Measurements from ENCODE around the gene CD320.
"Not testable (repeated sequence)": the region's sequence is repeated elsewhere in the genome, so short reads cannot be mapped to it uniquely, and the experiment has no call there.

Gene CD320

GRCh38 chr19:8305798-8306197 lies 2.4 kb downstream of the CD320 start:
- Histone ChIP-seq H3K4me1 (ENCODE audit: control insufficient read depth in 1 of 2, insufficient read depth in 1 of 2, low read depth in 1 of 2, low read length in 1 of 2) (peaks cover 12 to 13% of the 10 kb centered on the region in 2 experiments), H3K4me3 (ENCODE audit: low read depth in 1 of 2, low read length in 1 of 2) (no peak overlapping the region), H3K9me3 (no peaks in the 10 kb centered on the region), H3K36me3 (peaks cover 22% of the 10 kb centered on the region), H3K27me3 (peaks cover 16% of the 10 kb centered on the region), H3K27ac (no peak overlapping the region)
- TF ChIP-seq CTCF (IDR thresholded peaks at IDR 0.05): no peak

DNA sequence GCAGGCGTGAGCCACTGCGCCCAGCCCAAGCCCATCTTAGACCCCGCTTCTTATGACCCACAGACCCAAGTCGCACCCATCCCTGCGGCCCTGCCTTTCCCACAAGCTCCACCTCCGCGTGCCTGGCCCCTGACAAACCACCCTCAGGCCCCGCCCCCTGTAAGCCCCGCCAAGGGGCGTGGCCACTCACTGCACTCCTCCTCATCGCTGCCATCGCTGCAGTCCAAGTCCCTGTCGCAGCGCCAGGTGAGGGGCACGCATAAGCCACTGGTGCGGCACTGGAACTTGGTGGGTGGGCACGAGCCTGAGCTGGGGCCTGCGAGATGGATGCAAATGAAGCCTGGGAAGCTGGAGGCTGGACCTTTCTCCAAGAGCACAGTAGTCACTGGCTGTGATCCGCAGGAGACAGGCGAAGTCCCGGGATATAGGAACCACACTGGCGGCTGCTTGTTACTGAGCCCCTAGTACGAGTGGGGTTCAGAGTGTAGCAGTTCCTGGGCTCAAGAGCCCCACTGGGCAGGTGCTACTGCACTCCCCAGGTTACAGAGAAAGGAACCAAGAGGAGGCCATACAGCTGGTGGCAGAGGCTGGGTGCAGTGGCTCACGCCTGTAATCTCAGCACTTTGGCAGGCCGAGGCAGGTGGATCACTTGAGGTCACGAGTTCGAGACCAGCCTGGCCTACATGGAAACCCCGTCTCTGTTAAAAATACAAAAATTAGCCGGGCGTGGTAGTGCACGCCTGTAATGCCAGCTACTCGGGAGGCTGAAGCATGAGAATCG lies 3.1 kb downstream of the CD320 start:
- TF ChIP-seq CTCF (IDR thresholded peaks at IDR 0.05): no peak
- H3K9me3 ChIP-seq: no peaks in the 10 kb centered on the region
- H3K4me1 ChIP-seq (ENCODE audit: control insufficient read depth in 1 of 2, insufficient read depth in 1 of 2, low read depth in 1 of 2, low read length in 1 of 2): peaks cover 12 to 13% of the 10 kb centered on the region in 2 experiments
- H3K27ac ChIP-seq: no peak overlapping the region
- H3K27me3 ChIP-seq: peaks cover 16% of the 10 kb centered on the region
- H3K36me3 ChIP-seq: peaks cover 15% of the 10 kb centered on the region
- H3K4me3 ChIP-seq (ENCODE audit: low read depth in 1 of 2, low read length in 1 of 2): no peak overlapping the region

- Histone ChIP-seq H3K4me1 (ENCODE audit: control insufficient read depth in 1 of 2, insufficient read depth in 1 of 2, low read depth in 1 of 2, low read length in 1 of 2) (peaks cover under 1 to 2% of the 10 kb centered on the region in 2 experiments), H3K27me3 (peaks cover 8% of the 10 kb centered on the region), H3K27ac (no peak overlapping the region), H3K4me3 (ENCODE audit: low read depth in 1 of 2, low read length in 1 of 2) (no peak overlapping the region), H3K36me3 (no peaks in the 10 kb centered on the region), H3K9me3 (no peaks in the 10 kb centered on the region)
- no peak for TF ChIP-seq CTCF (IDR thresholded peaks at IDR 0.05)
Measured at GRCh38 chr19:8302734-8303133, 5.4 kb downstream of the CD320 start.

DNA sequence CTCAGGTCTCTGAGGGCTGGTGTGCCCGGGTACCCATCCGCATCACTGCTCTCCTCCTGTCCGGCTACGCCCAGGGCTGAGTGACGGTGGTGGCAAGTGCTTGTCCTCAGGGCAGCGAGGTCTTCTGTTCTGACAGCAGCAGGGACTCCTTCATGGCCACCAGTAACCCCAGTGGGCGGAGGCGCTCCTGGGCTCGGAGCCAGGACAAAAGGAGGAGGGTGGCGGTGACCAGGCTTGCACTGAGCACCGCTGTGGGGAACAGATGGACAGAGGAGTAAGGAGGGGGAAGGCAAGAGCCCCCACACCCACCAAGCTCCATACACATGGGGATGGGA lies 5.8 kb downstream of the CD320 start:
- H3K27me3 ChIP-seq: peaks cover 4% of the 10 kb centered on the region
- H3K4me3 ChIP-seq (ENCODE audit: low read depth in 1 of 2, low read length in 1 of 2): no peak overlapping the region
- H3K9me3 ChIP-seq: no peaks in the 10 kb centered on the region
- no peaks in the 10 kb centered on the region for H3K4me1 ChIP-seq (ENCODE audit: control insufficient read depth in 1 of 2, insufficient read depth in 1 of 2, low read depth in 1 of 2, low read length in 1 of 2)
- H3K27ac ChIP-seq: no peak overlapping the region
- H3K36me3 ChIP-seq: no peaks in the 10 kb centered on the region
- no peak for TF ChIP-seq CTCF (IDR thresholded peaks at IDR 0.05)

DNA sequence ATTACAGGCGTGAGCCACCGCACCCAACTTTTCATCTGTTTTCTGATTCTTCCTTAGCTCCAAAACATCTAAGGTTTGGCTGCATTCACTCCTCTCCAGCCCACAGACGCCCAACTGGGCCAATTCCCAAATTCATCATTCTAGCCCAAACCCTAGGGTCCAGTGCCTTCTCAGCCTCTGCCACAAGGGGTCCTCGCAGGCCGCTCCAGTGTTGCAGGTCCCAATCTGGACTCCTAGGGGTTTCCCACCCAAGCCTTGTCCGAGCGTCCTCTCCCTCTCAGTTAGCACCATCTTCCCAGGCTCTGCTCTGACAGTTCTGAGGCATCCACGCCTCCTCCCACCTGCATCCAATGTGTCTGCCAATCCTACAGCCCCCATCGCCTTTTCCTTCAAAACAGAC lies 16.8 kb downstream of the CD320 start:
- H3K27me3 ChIP-seq; H3K36me3 ChIP-seq; H3K27ac ChIP-seq; H3K4me1 ChIP-seq (ENCODE audit: control insufficient read depth in 1 of 2, insufficient read depth in 1 of 2, low read depth in 1 of 2, low read length in 1 of 2); H3K9me3 ChIP-seq; H3K4me3 ChIP-seq (ENCODE audit: low read depth in 1 of 2, low read length in 1 of 2): not testable (repeated sequence)

DNA sequence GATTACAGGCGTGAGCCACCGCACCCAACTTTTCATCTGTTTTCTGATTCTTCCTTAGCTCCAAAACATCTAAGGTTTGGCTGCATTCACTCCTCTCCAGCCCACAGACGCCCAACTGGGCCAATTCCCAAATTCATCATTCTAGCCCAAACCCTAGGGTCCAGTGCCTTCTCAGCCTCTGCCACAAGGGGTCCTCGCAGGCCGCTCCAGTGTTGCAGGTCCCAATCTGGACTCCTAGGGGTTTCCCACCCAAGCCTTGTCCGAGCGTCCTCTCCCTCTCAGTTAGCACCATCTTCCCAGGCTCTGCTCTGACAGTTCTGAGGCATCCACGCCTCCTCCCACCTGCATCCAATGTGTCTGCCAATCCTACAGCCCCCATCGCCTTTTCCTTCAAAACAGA lies 31.6 kb downstream of the CD320 start:
- H3K27ac ChIP-seq; H3K4me1 ChIP-seq (ENCODE audit: control insufficient read depth in 1 of 2, insufficient read depth in 1 of 2, low read depth in 1 of 2, low read length in 1 of 2); H3K27me3 ChIP-seq; H3K36me3 ChIP-seq; H3K4me3 ChIP-seq (ENCODE audit: low read depth in 1 of 2, low read length in 1 of 2); H3K9me3 ChIP-seq: not testable (repeated sequence)
